Sigmoid colon (tissue), 7 donors: ENCODE results near the gene CDH7. TPM values are rescaled to one million over a fixed set of nuclear protein-coding genes. Genes with fewer than 3 reads are reported as not detected.

Source experiments
- DNase-seq: peaks from one replicate; pipeline ENCODE4 v3.0.0-alpha.2; 2019
- H3K27ac ChIP-seq, 4 donors: fragments of 200-600 bp; sonication (generic); one replicate each; pipeline ENCODE4 v1.5.1; 2016 to 2019; ENCODE audit warnings: mild to moderate bottlenecking in 1 of 4
- H3K27me3 ChIP-seq, 3 donors: fragments of 200-600 bp; sonication (generic); one replicate each; pipeline ENCODE4 v1.5.1; 2019; ENCODE audit warnings: mild to moderate bottlenecking in 1 of 3
- H3K36me3 ChIP-seq, 4 donors: fragments of 200-600 bp; sonication (generic); one replicate each; pipeline ENCODE4 v1.5.1; 2016 to 2019
- H3K4me1 ChIP-seq, 4 donors: fragments of 200-600 bp; sonication (generic); one replicate each; pipeline ENCODE4 v1.5.1; 2017 to 2019
- H3K4me3 ChIP-seq, 4 donors: fragments of 200-600 bp; sonication (generic); one replicate each; pipeline ENCODE4 v1.5.1; 2017 to 2019; ENCODE audit warnings: mild to moderate bottlenecking in 2 of 4, moderate library complexity in 1 of 4
- H3K9me3 ChIP-seq, 4 donors: fragments of 200-600 bp in 3 of 4; sonication (generic) in 3 of 4; one replicate each; pipeline versions ENCODE4 v1.5.1 to v1.6.1; 2013 to 2019
- CTCF ChIP-seq, 4 experiments: fragments of 450-650 bp in 3 of 4; fragments of 200-600 bp in 1 of 4; IDR thresholded peaks; one replicate each; pipeline ENCODE4 v1.5.1; 2016 to 2019; ENCODE audit warnings: antibody characterized with exemption in 4 of 4, mild to moderate bottlenecking in 3 of 4, moderate library complexity in 2 of 4
- EP300 ChIP-seq, 4 donors: sonication (generic); formaldehyde crosslinking; IDR thresholded peaks; one replicate each; pipeline ENCODE4 v1.6.1; 2017; ENCODE audit warnings: antibody characterized with exemption in 4 of 4
- POLR2A ChIP-seq, 2 donors: fragments of 450-650 bp; IDR thresholded peaks; one replicate each; pipeline ENCODE4 v1.6.1; 2016; ENCODE audit warnings: antibody characterized with exemption in 2 of 2, mild to moderate bottlenecking in 2 of 2, moderate library complexity in 2 of 2
- POLR2AphosphoS5 ChIP-seq, 4 donors: sonication (generic); formaldehyde crosslinking; IDR thresholded peaks; one replicate each; pipeline ENCODE4 v1.6.1; 2017; ENCODE audit warnings: antibody characterized with exemption in 4 of 4
- WGBS, 2 donors: extraction: QIAGEN DNeasy Blood & Tissue Kit; methylation state at CpG; one replicate each; pipeline ENCODE4 v1.1.7; 2013; 5-methylcytosine and 5-hydroxymethylcytosine counted together
- intact Hi-C: fragments of 100-400 bp; cut with DNase I; formaldehyde crosslinking; loops from one replicate; pipeline ENCODE4 v1.15.1; 2023
- polyA plus RNA-seq, 3 donors: library from polyadenylated mRNA; stranded (reverse); fragments of 200-250 nt; gene quantifications; one replicate each; pipeline ENCODE4 v1.2.3, GENCODE V29; 2013
- total RNA-seq, 4 donors: library from RNA; depleted of rRNA; stranded (reverse); fragments of >200 nt; gene quantifications; one replicate each; pipeline ENCODE4 v1.1.0, GENCODE V29; 2016
- donor health status: healthy with polysubstance abuse.
- donor health status: Bipolar disorder and iron deficiency.
- donor health status: healthy.

CDH7 gene
- total and polyA plus RNA-seq, 7 donors = 0.01 TPM; not detected in 6

GRCh38 chr18:65922103-65922502 is 171.3 kb downstream of the CDH7 start:
- Histone ChIP-seq H3K27me3 (no peaks in the 10 kb centered on the region), H3K9me3 (no peaks in the 10 kb centered on the region), H3K27ac (no peak overlapping the region), H3K4me3 (no peak overlapping the region), H3K4me1 (no peaks in the 10 kb centered on the region), H3K36me3 (no peaks in the 10 kb centered on the region)
- intact Hi-C loops = no loop called here
- TF ChIP-seq POLR2A (IDR thresholded peaks at IDR 0.05) (no peak), POLR2AphosphoS5 (IDR thresholded peaks at IDR 0.05) (no peak), CTCF (IDR thresholded peaks at IDR 0.05) (no peak), EP300 (IDR thresholded peaks at IDR 0.05) (no peak)
- DNase-seq = no peak
- 88 to 90% methylated on average over 1 of the region's 1 CpG for WGBS, 2 donors

GRCh38 chr18:65924904-65925303 is 174.1 kb downstream of the CDH7 start:
- no peaks in the 10 kb centered on the region for H3K36me3 ChIP-seq
- H3K9me3 ChIP-seq = no peaks in the 10 kb centered on the region
- H3K4me1 ChIP-seq = no peaks in the 10 kb centered on the region
- no peak for DNase-seq
- WGBS, 2 donors = 14 to 60% methylated on average over 3 of the region's 3 CpGs
- H3K27me3 ChIP-seq = no peaks in the 10 kb centered on the region
- no peak overlapping the region for H3K4me3 ChIP-seq
- TF ChIP-seq POLR2AphosphoS5 (IDR thresholded peaks at IDR 0.05) (no peak), CTCF (IDR thresholded peaks at IDR 0.05) (no peak), POLR2A (IDR thresholded peaks at IDR 0.05) (no peak), EP300 (IDR thresholded peaks at IDR 0.05) (no peak)
- H3K27ac ChIP-seq = no peak overlapping the region
- intact Hi-C loops = no loop called here

DNA sequence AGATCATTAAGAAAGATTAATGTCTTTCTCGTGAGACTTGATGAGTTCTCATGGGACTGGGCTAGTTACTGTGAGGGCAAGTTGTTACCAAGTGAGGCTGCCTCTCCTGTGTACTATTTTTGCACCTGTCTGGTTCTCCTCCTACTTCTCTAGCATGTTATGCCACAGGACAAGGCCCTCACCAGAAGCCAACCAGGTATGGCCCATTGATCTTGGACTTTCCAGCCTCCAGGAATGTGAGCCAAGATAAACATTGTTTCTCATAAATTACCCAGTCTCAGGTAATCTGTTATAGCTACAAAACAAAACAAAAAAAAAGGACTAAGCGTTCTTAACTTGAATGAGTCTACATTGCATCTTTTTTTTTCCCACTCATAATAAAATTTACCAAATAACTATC is 184.1 kb downstream of the CDH7 start:
- no peak overlapping the region for H3K27ac ChIP-seq
- no peak for DNase-seq
- no peak for TF ChIP-seq POLR2AphosphoS5 (IDR thresholded peaks at IDR 0.05)
- TF ChIP-seq CTCF (IDR thresholded peaks at IDR 0.05) = no peak
- TF ChIP-seq POLR2A (IDR thresholded peaks at IDR 0.05) = no peak
- no peak for TF ChIP-seq EP300 (IDR thresholded peaks at IDR 0.05)
- H3K36me3 ChIP-seq = no peaks in the 10 kb centered on the region
- WGBS, 2 donors = 38 to 45% methylated on average over 2 of the region's 2 CpGs
- no peaks in the 10 kb centered on the region for H3K9me3 ChIP-seq
- intact Hi-C loops = no loop called here
- H3K27me3 ChIP-seq = no peaks in the 10 kb centered on the region
- no peak overlapping the region for H3K4me3 ChIP-seq
- no peaks in the 10 kb centered on the region for H3K4me1 ChIP-seq

GRCh38 chr18:65936678-65937077 is 185.9 kb downstream of the CDH7 start:
- H3K27ac ChIP-seq = no peak overlapping the region
- H3K27me3 ChIP-seq = no peaks in the 10 kb centered on the region
- 77 to 84% methylated on average over 1 of the region's 1 CpG for WGBS, 2 donors
- H3K9me3 ChIP-seq = no peaks in the 10 kb centered on the region
- H3K4me1 ChIP-seq = no peaks in the 10 kb centered on the region
- no peak for TF ChIP-seq POLR2A (IDR thresholded peaks at IDR 0.05)
- no peak for TF ChIP-seq CTCF (IDR thresholded peaks at IDR 0.05)
- TF ChIP-seq EP300 (IDR thresholded peaks at IDR 0.05) = no peak
- TF ChIP-seq POLR2AphosphoS5 (IDR thresholded peaks at IDR 0.05) = no peak
- intact Hi-C loops = no loop called here
- H3K36me3 ChIP-seq = no peaks in the 10 kb centered on the region
- no peak for DNase-seq
- no peak overlapping the region for H3K4me3 ChIP-seq

DNA sequence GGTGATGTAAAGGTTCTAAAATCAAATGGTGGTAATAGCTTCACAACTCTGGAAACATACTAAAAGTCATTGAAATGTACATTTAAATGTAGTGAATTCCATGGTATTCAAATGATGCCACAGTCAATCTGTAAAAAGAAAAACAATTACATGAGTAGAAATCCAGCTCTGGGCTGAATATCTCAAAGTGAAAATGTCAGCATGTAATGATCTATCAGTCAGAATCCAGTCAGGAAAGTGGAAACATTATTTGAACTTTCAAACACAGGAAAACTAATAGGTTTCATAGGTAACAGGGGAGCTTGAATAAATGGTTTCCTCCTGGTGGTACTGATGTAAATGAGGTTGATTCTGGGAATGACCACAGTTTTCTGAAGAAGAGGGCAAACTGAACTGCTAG is 186.4 kb downstream of the CDH7 start:
- TF ChIP-seq POLR2A (IDR thresholded peaks at IDR 0.05) (no peak), EP300 (IDR thresholded peaks at IDR 0.05) (no peak), POLR2AphosphoS5 (IDR thresholded peaks at IDR 0.05) (no peak), CTCF (IDR thresholded peaks at IDR 0.05) (no peak)
- Histone ChIP-seq H3K27me3 (no peaks in the 10 kb centered on the region), H3K4me1 (no peaks in the 10 kb centered on the region), H3K27ac (no peak overlapping the region), H3K4me3 (no peak overlapping the region), H3K36me3 (no peaks in the 10 kb centered on the region), H3K9me3 (no peaks in the 10 kb centered on the region)
- intact Hi-C loops = no loop called here
- DNase-seq = no peak
